AG10803 (cell line): ENCODE results near the gene AHDC1.

Source experiments
- DNase-seq: peaks from one replicate; pipeline ENCODE4 v3.0.0; 2010; ENCODE audit warnings: low read depth
- H3K4me3 ChIP-seq: 2 replicates; pipeline ENCODE4 v1.5.1; 2011; ENCODE audit warnings: mild to moderate bottlenecking, low read length, control low read depth
- CTCF ChIP-seq: conservative IDR thresholded peaks from 2 replicates; pipeline ENCODE4 v1.5.1; 2011; ENCODE audit warnings: mild to moderate bottlenecking, low read length, control low read depth, inconsistent platforms

The AHDC1 gene

GRCh38 chr1:27589841-27590426 is 14.0 kb downstream of the AHDC1 start:
- peak; percentile 47 for DNase-seq

GRCh38 chr1:27589441-27589840 is 14.5 kb downstream of the AHDC1 start:
- DNase-seq = no peak
- TF ChIP-seq CTCF = no peak
- no peak overlapping the region for H3K4me3 ChIP-seq

More at GRCh38 chr1:27589841-27590426, 14.0 kb downstream of the AHDC1 start:
- H3K4me3 ChIP-seq = no peak overlapping the region
- no peak for TF ChIP-seq CTCF

- DNase-seq = peak; percentile 76
- TF ChIP-seq CTCF = no peak
- H3K4me3 ChIP-seq = no peak overlapping the region
Observed at GRCh38 chr1:27588256-27589232, 15.4 kb downstream of the AHDC1 start.

GRCh38 chr1:27585684-27586083 is 18.3 kb downstream of the AHDC1 start:
- H3K4me3 ChIP-seq = no peak overlapping the region
- DNase-seq = no peak
- no peak for TF ChIP-seq CTCF

GRCh38 chr1:27584453-27584852 is 19.5 kb downstream of the AHDC1 start:
- TF ChIP-seq CTCF = no peak
- H3K4me3 ChIP-seq = no peak overlapping the region
- DNase-seq = no peak

GRCh38 chr1:27583479-27583878 is 20.5 kb downstream of the AHDC1 start:
- no peak overlapping the region for H3K4me3 ChIP-seq
- TF ChIP-seq CTCF = no peak
- DNase-seq = no peak
